ENCODE data around the gene UBR3. TPM values are rescaled to one million over a fixed set of nuclear protein-coding genes. Genes with fewer than 3 reads are reported as not detected.
"Not testable (repeated sequence)": the region's sequence is repeated elsewhere in the genome, so short reads cannot be mapped to it uniquely, and the experiment has no call there.

UBR3 gene
- total RNA-seq, 6 donors from 2014 or later, result 27.8 to 126 (median 44.7) TPM

DNA sequence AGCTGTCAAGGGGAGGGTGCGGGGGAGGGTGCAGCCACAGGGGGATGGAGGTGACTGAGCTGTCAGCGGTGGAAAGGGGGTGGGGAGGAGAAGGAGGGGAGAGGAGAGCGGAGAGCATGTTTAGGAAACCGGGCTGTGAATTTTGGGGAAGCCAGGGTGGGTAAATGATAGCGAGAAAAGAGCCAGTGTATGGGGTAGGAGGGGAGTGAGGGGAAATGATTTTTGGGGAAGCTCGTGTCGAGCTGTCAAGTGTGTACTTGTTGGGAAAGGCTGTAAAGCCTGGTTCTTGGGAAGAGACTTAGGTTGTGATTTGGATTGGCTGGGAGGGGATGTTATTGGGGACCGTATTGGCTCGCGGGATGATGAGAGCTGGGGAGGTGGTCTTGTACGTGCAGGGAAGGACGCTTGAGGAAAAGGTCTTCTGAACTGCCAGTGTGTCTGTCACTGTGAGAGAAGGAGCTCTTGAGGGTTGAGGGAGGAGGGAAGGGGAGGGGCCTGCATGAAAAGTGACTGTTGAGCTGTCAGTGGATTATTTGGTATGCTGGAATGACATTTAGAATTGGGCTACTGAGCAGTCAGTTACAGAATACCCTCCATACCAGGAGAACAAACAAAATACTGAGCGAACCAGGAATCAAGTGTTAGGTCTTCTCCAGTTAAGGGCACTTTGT, 1.0 kb downstream of the UBR3 start:
- H3K9me3 ChIP-seq, result no peaks in the 10 kb centered on the region
- TF ChIP-seq, protein P1, sequence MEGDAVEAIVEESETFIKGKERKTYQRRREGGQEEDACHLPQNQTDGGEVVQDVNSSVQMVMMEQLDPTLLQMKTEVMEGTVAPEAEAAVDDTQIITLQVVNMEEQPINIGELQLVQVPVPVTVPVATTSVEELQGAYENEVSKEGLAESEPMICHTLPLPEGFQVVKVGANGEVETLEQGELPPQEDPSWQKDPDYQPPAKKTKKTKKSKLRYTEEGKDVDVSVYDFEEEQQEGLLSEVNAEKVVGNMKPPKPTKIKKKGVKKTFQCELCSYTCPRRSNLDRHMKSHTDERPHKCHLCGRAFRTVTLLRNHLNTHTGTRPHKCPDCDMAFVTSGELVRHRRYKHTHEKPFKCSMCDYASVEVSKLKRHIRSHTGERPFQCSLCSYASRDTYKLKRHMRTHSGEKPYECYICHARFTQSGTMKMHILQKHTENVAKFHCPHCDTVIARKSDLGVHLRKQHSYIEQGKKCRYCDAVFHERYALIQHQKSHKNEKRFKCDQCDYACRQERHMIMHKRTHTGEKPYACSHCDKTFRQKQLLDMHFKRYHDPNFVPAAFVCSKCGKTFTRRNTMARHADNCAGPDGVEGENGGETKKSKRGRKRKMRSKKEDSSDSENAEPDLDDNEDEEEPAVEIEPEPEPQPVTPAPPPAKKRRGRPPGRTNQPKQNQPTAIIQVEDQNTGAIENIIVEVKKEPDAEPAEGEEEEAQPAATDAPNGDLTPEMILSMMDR (IDR thresholded peaks at IDR 0.05), result no peak
- TF ChIP-seq POLR2AphosphoS5 (IDR thresholded peaks at IDR 0.05) (no peak), EP300 (IDR thresholded peaks at IDR 0.05) (no peak), POLR2A (IDR thresholded peaks at IDR 0.05) (peak in 2 of 4 donors; percentile 15 to 41)
- WGBS, 2 donors, result 1% methylated on average over 13 of the region's 13 CpGs
- DNase-seq (peak in 1 of 2 donors; percentile 66), ATAC-seq (ENCODE audit: low FRiP score in 2 of 2) (peak; percentile 51 to 76)
- no peaks in the 10 kb centered on the region for H3K27me3 ChIP-seq
- no peaks in the 10 kb centered on the region for H3K36me3 ChIP-seq
- H3K4me3 ChIP-seq, result peak overlapping the region; percentile 82 to 99 (median 88)
- peaks cover 37 to 43% (median 41%) of the 10 kb centered on the region in 4 donors for H3K4me1 ChIP-seq
- peak overlapping the region; percentile 85 to 95 (median 90) for H3K27ac ChIP-seq

DNA sequence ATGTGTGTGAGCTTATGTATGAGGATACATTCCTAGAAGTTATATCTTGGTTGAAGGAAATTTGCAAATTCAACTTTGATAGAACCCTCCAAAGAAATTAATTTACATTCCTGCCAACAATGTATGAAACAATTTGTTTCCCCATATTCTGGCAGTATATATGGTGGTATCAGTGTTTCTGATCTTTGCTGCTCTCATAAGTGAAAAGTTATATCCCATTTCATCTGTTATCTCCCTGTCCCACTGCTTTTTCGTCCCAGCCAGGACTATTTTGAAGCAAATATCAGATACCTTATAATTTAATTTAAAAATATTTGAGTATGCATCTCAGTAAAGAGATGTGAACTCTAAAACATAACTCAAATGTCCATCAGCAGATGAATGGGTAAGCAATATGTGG, 7.1 kb downstream of the UBR3 start:
- Histone ChIP-seq H3K36me3 (no peaks in the 10 kb centered on the region), H3K4me3 (no peak overlapping the region), H3K4me1 (peaks cover 16 to 23% (median 19%) of the 10 kb centered on the region in 4 donors), H3K27ac (no peak overlapping the region), H3K27me3 (no peaks in the 10 kb centered on the region), H3K9me3 (no peaks in the 10 kb centered on the region)
- ATAC-seq (ENCODE audit: low FRiP score in 2 of 2) (no peak), DNase-seq (no peak)
- 79 to 85% methylated on average over 1 of the region's 1 CpG for WGBS, 2 donors
- TF ChIP-seq POLR2AphosphoS5 (IDR thresholded peaks at IDR 0.05) (no peak), POLR2A (IDR thresholded peaks at IDR 0.05) (no peak), EP300 (IDR thresholded peaks at IDR 0.05) (no peak)
- TF ChIP-seq, protein P1 (IDR thresholded peaks at IDR 0.05), result no peak

DNA sequence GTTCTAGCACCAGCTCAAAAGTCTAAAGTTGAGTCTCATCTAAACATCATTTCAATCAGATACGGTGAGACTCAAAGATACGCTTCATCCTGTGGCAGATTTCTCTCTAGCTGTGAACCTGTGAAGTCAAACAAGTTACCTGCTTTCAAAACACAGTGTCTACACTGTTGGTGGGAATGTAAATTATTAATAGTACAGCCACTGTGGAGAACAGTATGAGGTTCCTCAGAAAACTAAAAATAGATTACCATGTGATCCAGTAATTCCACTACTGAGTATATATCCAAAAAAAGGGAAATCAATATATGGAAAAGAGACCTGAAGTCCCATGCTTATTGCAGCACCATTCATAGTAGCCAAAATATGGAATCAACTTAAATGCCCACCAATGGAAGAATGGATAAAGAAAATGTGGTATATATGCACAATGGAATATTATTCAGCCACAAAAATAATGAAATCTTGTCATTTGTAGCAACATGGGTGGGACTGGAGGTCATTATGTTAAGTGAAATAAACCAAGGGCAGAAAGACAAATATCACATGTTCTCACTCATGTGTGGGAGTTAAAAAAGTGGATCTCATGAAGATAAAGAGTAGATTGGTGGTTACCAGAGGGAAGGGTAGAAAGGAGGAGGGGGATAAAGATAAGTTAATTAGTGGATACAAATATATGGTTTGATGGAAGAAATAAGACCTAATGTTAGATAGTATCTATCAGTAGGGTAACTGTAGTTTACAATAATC, 11.7 kb downstream of the UBR3 start:
- WGBS, 2 donors, result 93 to 94% methylated on average over 2 of the region's 2 CpGs
- ATAC-seq (ENCODE audit: low FRiP score in 2 of 2) (no peak), DNase-seq (no peak)
- H3K27ac ChIP-seq, result no peak overlapping the region
- no peak overlapping the region for H3K4me3 ChIP-seq
- H3K27me3 ChIP-seq, result no peaks in the 10 kb centered on the region
- H3K9me3 ChIP-seq, result no peaks in the 10 kb centered on the region
- H3K36me3 ChIP-seq, result peaks cover 0 to 4% (median 0%) of the 10 kb centered on the region in 4 donors
- H3K4me1 ChIP-seq, result peaks cover 5 to 25% (median 17%) of the 10 kb centered on the region in 4 donors
- no peak for TF ChIP-seq EP300 (IDR thresholded peaks at IDR 0.05)
- TF ChIP-seq, protein P1 (IDR thresholded peaks at IDR 0.05), result no peak
- TF ChIP-seq POLR2AphosphoS5 (IDR thresholded peaks at IDR 0.05), result no peak
- TF ChIP-seq POLR2A (IDR thresholded peaks at IDR 0.05), result no peak

DNA sequence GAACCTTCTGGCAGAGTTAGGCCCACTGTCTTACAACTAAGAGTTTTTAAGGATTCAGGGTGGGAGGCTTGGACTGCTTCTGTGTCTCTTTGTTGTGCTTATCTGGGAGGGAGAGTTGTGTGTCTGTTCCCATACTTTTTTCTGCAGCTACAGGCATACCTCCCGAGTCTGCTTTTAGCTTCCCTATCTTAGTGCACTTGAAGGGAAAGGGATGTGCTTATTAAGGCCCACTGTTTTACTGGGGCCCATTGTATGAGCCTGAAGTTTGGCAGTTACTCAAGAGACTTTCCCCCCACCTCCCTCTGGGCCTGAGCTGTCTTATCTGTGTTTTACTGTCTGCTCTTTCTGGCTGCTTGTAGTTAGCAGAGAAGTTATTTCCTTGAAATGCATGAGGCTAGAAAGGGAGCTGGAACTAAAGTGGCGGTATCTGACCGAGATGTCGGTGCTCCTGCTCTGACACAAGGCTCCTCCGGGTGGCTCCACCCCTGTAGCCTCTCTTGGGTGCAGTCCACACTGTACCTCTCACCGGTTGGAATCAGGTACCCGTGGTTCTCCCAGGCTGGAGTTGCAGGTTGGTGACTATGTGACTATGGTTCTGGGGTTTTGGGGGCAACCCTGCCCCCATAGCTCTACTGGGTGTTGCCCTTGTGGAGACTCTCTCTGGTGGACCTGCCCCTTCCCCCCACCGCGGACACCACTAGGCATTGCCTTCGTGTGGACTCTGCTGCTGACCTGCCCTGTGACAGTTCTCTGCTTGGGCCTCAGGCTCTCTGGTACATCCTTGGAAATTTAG, 12.9 kb downstream of the UBR3 start:
- no peaks in the 10 kb centered on the region for H3K27me3 ChIP-seq
- peak; percentile 39 to 49 for ATAC-seq (ENCODE audit: low FRiP score in 2 of 2)
- TF ChIP-seq POLR2A (IDR thresholded peaks at IDR 0.05), result no peak

DNA sequence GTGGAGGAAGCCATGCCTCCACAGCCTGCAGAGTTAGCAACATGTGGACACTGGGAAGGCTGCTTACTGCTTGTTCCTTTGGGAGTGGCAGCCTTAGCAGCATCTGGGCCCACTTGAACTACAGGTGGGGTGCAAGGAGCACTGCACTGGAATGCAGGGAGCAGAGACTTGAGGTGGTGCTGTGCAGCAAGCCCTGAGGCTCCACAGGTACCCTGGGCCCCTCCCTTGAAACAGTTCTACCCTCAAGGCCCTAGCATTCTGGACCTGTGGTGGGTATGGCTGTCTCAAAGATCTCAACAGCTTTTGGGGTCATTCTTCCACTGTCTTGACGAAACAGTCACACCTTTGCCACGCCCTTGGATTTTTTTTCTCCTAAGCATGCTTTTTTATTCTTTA, 13.5 kb downstream of the UBR3 start:
- TF ChIP-seq POLR2A (IDR thresholded peaks at IDR 0.05), result no peak
- no peak for TF ChIP-seq POLR2AphosphoS5 (IDR thresholded peaks at IDR 0.05)
- no peak for TF ChIP-seq EP300 (IDR thresholded peaks at IDR 0.05)
- TF ChIP-seq, protein P1 (IDR thresholded peaks at IDR 0.05), result no peak
- H3K4me1 ChIP-seq, result peaks cover 5 to 25% (median 14%) of the 10 kb centered on the region in 4 donors
- WGBS, 2 donors, result 92 to 100% methylated on average over 2 of the region's 2 CpGs
- no peaks in the 10 kb centered on the region for H3K9me3 ChIP-seq
- no peak overlapping the region for H3K4me3 ChIP-seq
- peaks cover 0 to 4% (median 0%) of the 10 kb centered on the region in 4 donors for H3K36me3 ChIP-seq
- DNase-seq, result no peak
- no peaks in the 10 kb centered on the region for H3K27me3 ChIP-seq
- H3K27ac ChIP-seq, result no peak overlapping the region
- ATAC-seq (ENCODE audit: low FRiP score in 2 of 2), result no peak

More for the DNA sequence above, 12.9 kb downstream of the UBR3 start:
- WGBS, 2 donors, result 74 to 83% methylated on average over 8 to 10 of the region's 10 CpGs
- H3K9me3 ChIP-seq, result no peaks in the 10 kb centered on the region
- DNase-seq, result no peak
- H3K36me3 ChIP-seq, result peaks cover 0 to 4% (median 0%) of the 10 kb centered on the region in 4 donors
- no peak overlapping the region for H3K4me3 ChIP-seq
- no peak overlapping the region for H3K27ac ChIP-seq
- H3K4me1 ChIP-seq, result peaks cover 5 to 25% (median 14%) of the 10 kb centered on the region in 4 donors

DNA sequence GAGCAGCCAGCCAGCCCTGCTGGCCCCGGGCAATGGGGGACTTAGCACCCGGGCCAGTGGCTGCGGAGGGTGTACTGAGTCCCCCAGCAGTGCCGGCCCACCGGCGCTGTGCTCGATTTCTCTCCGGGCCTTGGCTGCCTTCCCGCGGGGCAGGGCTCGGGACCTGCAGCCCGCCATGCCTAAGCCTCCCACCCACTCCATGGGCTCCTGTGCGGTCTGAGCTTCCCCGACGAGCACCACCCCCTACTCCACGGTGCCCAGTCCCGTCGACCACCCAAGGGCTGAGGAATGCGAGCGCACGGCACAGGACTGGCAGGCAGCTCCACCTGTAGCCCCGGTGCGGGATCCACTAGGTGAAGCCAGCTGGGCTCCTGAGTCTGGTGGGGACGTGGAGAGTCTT, 14.4 kb downstream of the UBR3 start:
- not testable (repeated sequence) for H3K4me3 ChIP-seq; ATAC-seq (ENCODE audit: low FRiP score in 2 of 2); H3K36me3 ChIP-seq; H3K27ac ChIP-seq; H3K9me3 ChIP-seq; H3K27me3 ChIP-seq
- peak in 1 of 2 donors; percentile 64 for DNase-seq
- 98 to 100% methylated on average over 7 to 23 of the region's 24 CpGs for WGBS, 2 donors
- peaks cover 0 to 20% (median 15%) of the 10 kb centered on the region in 4 donors for H3K4me1 ChIP-seq
